Measurements from ENCODE around the gene MYO16.
"Not testable (repeated sequence)": the region's sequence is repeated elsewhere in the genome, so short reads cannot be mapped to it uniquely, and the experiment has no call there.

MYO16 gene

GRCh38 chr13:109092186-109092585 is 462.8 kb downstream of the MYO16 start:
- not testable (repeated sequence) for DNase-seq

GRCh38 chr13:109093998-109094397 is 464.6 kb downstream of the MYO16 start:
- no peak for DNase-seq

DNA sequence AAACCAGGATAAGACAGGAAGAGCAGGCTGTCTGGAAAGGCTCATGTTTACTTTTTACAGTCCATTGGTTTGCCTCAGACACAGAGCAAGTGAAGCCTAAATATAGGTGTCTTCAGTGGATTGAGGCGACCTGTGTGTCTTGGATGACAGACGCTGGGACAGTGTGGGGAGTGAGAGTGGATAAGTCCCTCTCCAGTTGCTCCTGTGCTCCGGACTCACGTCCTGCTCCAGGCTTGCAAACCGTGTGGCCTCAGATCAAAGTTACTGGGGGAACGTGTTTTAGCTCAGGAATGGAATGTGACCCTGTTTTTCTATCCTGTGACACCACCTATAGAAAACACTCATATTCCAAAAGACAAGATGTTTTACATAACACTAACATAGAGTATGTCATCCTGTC is 465.7 kb downstream of the MYO16 start:
- DNase-seq: no peak

- DNase-seq: no peak
Measured at GRCh38 chr13:109096101-109096500, 466.7 kb downstream of the MYO16 start.

DNA sequence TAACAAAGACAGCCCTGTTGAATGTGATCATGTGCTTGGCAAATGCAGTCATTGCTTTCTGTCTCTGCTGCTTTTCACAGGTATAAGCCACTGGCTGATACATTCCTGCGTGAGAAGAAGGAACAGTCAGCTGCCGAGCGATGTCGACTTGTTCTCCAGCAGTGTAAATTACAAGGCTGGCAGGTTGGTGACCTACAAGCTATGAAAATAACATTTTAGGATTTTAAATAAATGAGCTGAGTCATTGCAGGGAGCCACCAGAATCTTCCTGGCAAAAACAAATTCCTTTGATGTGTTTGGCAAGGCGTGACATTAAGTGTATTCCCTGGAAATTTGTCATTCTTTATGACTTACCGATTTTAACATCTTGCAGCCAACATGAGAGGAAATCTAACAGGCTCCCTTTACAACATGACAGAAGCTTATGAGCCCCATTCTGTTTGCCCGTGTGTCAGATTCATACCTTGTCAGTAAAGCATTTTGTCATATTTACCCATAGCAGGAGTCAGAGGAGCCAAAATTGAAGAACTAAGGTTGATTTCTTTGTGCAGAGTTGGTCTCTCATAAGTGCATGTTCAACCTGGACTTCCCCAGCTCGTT is 471.4 kb downstream of the MYO16 start:
- DNase-seq: no peak

DNA sequence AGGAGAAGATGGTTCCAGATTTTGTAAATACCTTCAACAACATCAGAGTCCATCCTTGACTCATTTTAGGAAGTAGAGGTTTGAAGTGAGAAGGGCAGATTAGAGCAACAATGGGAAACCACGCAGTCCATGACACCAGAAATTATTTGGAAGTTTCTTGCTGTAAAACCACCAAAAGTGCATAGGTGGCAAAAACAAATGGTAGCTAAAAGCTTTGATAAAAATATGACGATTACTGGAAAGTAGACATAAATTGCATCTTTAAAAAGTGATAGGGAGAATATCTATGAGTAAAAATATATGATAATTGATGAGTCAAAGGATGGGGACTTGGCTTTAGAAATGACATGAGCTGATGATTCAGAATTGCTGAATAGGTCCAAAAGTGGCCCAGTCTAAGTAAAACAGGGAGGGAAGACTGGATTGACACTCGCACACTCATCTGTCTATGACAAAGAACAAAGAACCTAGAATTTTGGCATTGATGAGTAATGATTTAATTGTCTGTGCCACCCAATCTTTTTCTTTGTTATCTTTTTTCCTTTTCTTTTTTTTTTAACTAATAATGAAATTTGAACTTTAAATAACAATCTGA is 472.2 kb downstream of the MYO16 start:
- DNase-seq: no peak

DNA sequence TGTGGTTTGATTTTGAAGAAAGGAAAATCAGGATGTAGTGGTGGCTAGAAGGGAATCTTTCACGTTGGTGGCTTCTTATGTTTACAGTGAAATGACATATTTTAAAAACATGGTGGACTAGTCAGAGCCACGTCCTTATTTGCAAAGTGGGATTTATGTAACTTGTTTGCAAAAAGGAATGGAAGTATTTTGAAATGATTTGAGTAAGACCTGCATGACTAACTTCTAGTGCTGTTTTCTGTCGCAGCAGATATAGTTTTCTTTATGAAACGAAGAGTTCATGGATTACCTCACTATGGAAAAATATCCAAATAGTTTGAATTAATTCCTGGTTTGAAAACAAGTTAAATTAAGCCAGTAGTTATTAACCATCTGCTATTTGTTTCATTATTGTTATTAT is 476.5 kb downstream of the MYO16 start:
- no peak for DNase-seq

GRCh38 chr13:109110159-109110558 is 480.7 kb downstream of the MYO16 start:
- DNase-seq: no peak

- no peak for DNase-seq
Measured at GRCh38 chr13:109111141-109111540, 481.7 kb downstream of the MYO16 start.

DNA sequence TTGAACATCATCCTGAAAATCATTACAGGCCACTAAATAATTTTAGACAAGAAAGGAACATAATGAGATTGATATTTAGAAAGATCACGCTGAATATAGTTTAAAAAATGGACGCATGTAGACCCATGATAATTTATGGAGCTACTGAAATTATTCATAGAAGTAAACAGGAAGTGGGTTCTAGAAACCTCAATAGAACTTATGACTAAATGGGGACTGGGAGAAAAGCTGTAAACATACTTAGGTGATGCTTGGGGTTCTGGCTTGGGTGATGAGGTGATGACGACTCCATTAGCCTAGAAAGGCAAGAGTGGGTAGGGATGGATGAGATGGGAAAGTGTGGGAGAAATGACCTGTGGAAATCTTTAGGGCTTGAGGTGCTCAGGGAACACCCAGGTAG is 484.0 kb downstream of the MYO16 start:
- no peak for DNase-seq

DNA sequence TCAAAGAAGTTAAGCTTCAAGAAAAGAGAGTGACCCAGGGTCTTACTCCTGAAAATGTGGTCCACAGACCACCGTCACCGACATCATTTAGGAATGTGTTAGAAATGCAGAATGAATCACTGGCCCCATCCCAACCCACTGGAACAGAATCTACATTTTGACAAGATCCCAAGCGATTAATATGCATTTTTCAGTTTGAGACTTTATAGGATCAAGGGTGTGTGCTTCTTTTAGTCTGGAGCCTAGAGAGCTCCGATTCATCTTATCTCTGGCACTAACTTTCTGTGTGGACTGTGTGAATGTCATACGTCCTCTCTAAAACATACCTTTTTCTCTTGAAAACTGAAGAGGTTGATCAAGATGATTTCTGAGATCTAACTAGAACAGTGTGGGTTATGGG is 484.8 kb downstream of the MYO16 start:
- no peak for DNase-seq

DNA sequence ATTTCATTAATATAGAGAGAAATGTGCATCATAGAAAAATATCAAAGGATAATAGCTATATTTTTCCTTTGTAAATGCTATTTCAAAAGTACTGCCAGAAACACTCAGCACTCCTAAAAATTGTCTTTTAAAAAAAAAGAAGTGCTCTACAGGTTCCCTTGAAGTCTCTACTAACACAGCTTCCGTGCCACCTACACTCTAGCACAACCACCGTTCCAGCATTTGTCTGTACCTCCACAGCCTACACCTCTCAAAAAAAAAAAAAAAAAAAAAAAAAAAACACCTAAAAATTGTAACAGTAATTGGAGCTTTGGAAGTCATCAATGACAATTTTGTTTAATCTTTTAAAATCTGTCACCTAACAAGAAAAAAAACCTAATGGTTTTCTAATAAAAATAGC is 485.6 kb downstream of the MYO16 start:
- no peak for DNase-seq

GRCh38 chr13:109118521-109118920 is 489.1 kb downstream of the MYO16 start:
- DNase-seq: no peak

DNA sequence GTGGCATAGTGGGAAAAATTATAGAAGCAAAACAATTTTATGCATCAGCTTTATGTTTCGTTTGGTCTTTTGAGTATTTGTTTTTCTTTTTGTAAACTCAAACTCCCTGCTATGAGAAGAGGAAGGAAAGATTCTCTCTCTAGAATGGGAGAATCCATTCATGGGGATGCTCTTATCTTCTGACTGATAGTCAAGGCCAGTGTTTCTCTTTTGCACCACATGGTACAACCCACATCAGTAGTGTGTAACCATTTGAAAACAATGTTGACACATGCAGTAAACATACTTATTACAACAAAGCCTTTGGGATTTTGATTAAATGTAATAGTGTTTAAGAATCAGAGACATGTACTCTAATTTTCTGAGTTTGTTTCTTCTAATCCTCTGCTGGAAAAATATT is 490.5 kb downstream of the MYO16 start:
- DNase-seq: no peak

DNA sequence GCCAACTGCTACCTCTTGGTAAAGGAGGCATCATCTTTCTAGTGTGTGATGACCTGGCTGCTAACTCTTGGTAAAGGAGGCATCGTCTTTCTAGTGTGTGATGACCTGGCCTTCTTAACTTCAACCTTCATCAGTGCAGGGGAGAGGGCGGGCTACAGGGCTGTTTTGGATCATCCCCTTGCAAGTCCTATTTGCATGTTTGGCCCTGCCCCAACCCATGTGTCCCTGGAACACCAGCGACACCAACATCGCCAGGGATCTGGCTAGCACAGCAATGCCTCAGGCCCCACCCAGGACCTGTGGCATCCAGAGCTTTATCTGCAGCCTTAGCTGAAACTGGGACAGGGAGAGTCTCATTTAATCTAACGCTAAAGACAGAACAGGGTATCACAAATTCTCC is 492.4 kb downstream of the MYO16 start:
- DNase-seq: no peak

- no peak for DNase-seq
Measured at GRCh38 chr13:109123971-109124370, 494.6 kb downstream of the MYO16 start.

GRCh38 chr13:109126178-109126577 is 496.8 kb downstream of the MYO16 start:
- DNase-seq: no peak

- no peak for DNase-seq
Measured at GRCh38 chr13:109126891-109127641, 497.7 kb downstream of the MYO16 start.

- DNase-seq: no peak
Measured at GRCh38 chr13:109128121-109128520, 498.7 kb downstream of the MYO16 start.

DNA sequence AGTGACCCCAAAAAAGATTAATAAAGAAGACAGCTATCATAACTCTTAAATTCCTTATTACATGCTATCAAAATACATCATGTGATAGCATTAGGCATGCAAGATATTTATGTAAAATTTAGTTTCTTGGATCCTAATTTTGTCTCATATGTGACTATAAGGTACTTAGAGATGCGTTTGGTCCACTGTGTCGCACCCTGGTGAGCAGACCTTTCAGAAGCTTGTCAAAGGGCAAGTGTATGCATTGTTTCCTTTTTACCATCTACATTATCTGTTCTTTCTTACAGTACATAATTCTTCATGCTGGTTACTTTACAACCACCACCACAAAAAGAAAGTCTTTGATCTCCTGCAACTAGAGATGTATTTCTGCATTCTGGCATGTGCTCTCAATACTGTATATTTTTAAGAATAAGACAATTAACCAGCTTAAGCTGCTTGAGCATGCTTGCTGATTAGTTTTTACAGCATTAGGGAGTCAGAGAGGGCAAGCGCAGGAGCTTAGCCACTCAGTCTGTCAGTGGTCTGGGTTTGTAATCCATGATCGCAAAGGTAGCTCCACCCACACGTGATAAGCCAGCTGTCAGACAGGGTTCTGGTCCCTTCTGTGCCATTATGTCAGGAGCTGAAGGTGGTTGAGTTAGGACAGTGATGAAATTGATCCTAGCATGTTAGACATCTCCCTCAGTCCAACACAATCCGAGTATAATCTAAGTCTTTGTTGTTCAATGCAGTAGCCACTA is 500.9 kb downstream of the MYO16 start:
- DNase-seq: no peak

GRCh38 chr13:109131698-109132257 is 502.4 kb downstream of the MYO16 start:
- DNase-seq: no peak

- no peak for DNase-seq
Measured at GRCh38 chr13:109135018-109135417, 505.6 kb downstream of the MYO16 start.

DNA sequence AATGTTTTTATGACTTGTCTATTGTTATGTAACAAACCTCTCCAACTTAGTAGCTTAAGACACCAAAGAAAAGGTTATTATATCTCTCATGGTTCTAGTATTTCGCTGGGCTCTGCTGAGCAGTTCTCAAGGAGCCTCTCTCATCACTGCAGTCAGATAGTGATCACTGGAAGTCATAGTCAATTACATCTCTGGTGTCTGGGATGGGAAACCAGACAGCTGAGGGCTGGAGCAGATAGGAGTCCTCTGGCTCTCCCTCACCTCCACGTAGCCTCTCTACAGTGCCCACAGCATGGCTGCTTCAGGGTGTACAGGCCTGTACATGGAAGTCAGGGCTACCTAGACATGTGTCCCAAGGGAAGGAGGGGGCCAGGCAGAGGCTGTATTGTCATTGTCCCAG is 507.5 kb downstream of the MYO16 start:
- DNase-seq: no peak
